Fibroblast of villous mesenchyme (primary cell): ENCODE measurements around the gene RANBP3. TPM values are rescaled to one million over a fixed set of nuclear protein-coding genes. Genes with fewer than 3 reads are reported as not detected.
"Not testable (repeated sequence)": the region's sequence is repeated elsewhere in the genome, so short reads cannot be mapped to it uniquely, and the experiment has no call there.

Experiments used
- DNase-seq: peaks from one replicate; pipeline ENCODE4 v3.0.0-alpha.2; 2010; ENCODE audit warnings: low read depth
- H3K4me3 ChIP-seq: 2 replicates; pipeline ENCODE4 v1.5.1; 2011; ENCODE audit warnings: low read depth, mild to moderate bottlenecking, low read length
- total RNA-seq: library from RNA; depleted of rRNA; stranded (reverse); fragments of >200 nt; gene quantifications from 2 replicates; pipeline ENCODE4 v1.2.3, GENCODE V29; 2012
- TF ChIP-seq, protein P1 (sequence below): IDR thresholded peaks from 2 replicates; pipeline ENCODE4 v1.5.1; 2012; ENCODE audit warnings: low read depth, mild to moderate bottlenecking, low read length; ENCODE audit not compliant: insufficient read depth

The RANBP3 gene
- total RNA-seq, 1 donor = 45.8 TPM

DNA sequence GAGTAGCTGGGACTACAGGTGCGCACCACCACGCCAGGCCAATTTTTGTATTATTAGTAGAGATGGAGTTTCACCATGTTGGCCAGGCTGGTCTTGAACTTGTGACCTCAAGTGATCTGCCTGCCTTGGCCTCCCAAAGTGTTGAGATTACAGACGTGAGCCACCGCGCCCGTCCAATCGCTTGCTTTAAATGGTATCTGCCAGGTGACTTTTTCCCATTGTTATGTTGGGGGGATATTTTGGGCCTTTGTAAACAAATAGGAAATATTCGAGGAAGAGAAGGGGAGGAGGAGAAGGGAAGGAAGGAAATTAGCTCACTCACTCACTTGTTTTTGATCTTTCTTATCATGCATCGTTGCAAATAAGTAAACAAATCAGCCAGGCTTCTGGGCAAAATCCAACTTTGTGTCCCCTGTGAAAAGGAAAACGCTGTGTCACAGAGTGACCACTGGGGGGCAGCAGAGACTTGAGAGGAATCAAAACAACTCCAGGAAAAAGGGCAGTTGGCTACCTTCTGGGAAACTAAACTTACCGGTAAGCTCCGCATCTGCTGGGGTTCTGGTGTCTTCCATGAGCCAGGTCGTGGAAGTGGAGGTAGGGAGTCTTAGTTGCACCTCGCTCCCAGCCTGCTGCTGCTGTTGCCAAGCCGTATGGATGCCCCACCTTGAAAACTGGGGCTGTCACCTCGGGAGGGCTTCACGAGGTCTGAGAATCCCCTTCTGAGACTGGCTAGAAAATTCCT lies 9.3 kb upstream of the RANBP3 start:
- DNase-seq = peak; percentile 83
- TF ChIP-seq, protein P1, sequence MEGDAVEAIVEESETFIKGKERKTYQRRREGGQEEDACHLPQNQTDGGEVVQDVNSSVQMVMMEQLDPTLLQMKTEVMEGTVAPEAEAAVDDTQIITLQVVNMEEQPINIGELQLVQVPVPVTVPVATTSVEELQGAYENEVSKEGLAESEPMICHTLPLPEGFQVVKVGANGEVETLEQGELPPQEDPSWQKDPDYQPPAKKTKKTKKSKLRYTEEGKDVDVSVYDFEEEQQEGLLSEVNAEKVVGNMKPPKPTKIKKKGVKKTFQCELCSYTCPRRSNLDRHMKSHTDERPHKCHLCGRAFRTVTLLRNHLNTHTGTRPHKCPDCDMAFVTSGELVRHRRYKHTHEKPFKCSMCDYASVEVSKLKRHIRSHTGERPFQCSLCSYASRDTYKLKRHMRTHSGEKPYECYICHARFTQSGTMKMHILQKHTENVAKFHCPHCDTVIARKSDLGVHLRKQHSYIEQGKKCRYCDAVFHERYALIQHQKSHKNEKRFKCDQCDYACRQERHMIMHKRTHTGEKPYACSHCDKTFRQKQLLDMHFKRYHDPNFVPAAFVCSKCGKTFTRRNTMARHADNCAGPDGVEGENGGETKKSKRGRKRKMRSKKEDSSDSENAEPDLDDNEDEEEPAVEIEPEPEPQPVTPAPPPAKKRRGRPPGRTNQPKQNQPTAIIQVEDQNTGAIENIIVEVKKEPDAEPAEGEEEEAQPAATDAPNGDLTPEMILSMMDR = peak; percentile 97
- peak overlapping the region; percentile 41 for H3K4me3 ChIP-seq

DNA sequence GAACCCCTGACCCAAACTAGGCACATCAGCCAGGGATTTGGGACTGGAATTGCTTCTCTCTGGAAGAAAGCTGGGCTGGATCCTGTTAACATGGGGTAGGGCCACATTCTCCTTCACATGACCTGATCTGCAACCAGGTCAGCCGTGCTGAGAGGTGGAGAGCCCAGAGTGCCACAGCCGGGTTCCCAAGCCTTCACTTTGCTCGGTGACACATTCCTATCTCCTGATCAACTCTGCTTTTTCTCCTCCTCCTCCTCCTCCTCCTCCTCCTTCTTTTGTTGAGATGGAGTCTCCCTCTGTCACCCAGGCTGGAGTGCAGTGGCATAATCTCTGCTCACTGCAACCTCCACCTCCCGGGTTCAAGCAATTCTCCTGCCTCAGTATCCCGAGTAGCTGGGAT lies 7.9 kb upstream of the RANBP3 start:
- not testable (repeated sequence) for H3K4me3 ChIP-seq, DNase-seq

DNA sequence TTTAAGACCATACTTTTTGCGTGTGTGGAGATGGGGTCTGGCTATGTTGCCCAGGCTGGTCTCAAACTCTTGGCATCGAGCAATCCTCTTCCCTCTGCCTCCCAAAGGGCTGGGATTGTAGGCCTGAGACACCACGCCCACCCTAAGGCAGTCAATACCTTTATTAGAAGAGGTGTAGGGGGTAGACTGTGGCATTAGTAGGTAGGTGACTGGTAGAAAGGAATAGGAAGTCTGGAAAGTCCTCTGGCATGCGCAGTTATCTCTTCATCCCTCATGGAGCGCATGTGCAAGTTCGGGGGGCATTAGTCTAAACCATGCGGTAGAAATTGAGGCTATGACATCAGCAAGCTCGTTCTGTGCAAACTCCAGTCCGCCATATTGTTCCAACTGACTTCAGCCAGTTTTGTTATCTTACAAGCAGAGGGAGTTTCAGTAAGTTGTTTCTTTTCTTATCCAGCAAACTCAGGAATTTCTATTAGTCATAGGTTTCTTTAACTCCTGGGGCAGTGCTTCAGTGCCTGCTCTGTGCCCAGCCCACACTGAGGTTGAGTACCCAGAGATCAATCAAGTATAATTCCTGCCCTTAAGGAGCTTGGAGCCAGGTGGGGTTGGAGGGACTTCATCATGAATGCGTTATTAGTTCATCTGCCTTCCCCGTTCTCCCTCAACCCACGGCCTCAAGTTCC lies 7.3 kb upstream of the RANBP3 start:
- peak; percentile 49 for DNase-seq
- TF ChIP-seq, protein P1 = no peak
- no peak overlapping the region for H3K4me3 ChIP-seq

DNA sequence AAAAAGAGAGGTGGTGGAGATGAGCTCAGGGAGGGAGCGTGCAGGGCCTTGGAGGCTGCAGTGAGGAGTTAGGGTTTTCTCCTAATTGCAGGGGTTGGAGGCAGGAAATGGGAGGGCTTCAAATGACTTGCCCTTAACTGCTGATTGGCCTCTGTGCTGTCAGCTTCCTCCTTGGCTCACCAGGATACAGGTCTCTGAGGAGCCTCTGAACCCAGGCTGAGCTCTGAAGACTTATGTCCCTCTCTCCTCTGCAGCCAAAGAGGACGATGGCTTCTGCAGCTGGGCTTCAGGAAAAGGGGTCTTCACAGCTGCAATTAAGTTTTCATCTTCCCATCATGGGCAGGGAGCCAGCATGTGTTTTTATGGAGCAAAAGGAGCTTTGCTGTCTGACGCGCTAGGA lies 6.7 kb upstream of the RANBP3 start:
- no peak overlapping the region for H3K4me3 ChIP-seq
- TF ChIP-seq, protein P1 = no peak
- no peak for DNase-seq

DNA sequence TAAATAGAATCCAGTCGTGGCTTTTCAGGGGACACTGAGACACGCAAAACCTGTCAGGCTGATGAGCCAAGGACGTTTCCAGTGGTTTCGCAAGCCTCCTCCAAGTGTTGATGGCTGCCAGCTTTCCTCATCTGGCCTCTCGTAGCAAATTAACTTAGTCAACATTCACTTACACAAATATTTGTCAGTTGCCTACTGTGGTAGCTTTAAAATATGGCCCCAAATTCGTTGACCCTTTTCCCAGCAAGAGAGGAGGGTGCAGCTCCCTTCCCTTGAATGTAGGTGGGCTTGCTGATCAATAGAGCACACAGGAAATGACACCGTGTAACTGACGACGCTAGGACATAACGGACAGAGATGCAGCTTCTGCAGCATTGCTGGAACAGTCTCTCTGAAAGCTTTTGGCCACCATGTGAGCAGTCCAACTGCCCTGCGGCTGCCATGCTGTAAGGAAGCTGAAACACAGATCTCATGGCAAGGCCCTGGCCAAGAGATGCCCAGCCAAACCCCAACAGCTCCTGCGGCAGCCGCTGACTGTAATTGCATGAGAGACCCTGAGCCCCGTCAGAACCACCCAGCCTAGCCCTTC lies 5.5 kb upstream of the RANBP3 start:
- H3K4me3 ChIP-seq = no peak overlapping the region
- TF ChIP-seq, protein P1 = no peak
- peak; percentile 29 for DNase-seq

DNA sequence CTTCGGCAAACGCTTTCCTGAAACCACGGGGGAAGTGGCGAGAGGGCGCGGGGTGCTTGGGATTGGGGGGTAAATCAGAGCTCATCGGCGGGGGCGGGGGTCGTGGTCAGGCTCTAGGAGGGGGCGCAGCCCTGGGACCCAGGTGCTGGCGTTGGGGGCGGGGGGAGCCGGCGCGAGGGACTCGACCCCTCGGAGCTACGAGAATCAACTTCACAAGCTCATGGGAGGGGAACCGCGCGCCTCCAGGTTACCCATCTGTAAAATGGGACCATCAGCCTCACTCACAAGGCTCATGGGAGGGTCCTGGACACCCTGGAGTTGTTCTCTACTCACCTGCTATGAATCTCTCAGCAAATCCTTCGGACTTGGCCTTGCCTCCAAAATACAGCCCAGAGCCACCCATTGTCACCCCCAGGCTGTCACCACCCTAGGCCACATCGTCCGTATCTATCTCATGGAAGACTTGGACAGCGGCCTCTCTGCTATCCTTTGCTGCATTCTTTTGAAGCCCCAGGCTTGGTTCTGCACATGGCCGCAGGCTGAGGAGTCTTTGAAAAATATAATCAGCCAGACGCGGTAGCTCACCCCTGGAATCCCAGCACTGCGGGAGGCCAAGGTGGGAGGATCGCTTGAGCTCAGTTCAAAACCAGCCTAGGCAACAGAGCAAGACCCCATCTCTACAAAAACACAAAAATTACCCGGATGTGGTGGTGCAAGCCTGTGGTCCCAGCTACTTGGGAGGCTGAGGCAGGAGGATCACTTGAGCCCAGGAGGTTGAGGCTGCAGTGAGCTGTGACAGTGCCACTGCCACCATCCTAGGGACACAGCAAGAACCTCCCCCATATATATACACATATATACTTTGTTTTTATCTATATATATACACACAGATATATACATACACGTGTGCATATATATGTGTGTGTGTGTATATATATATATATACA lies 939 bp upstream of the RANBP3 start:
- TF ChIP-seq, protein P1 = no peak
- peak overlapping the region; percentile 93 for H3K4me3 ChIP-seq
- DNase-seq = no peak
